Activated CD4-positive, CD25-positive, alpha-beta regulatory T cell (primary cell): ENCODE data around the gene S100A16.
A peak's percentile ranks its signal among the peaks of the same experiment; 100 is the strongest.

ENCODE experiments used
- DNase-seq, 4 experiments: peaks; one replicate each; lab custom pipeline; 2025; lab: John Stamatoyannopoulos, UW

The S100A16 gene

GRCh38 chr1:153636312-153636711 lies 23.4 kb upstream of the S100A16 start:
- no peak for DNase-seq

GRCh38 chr1:153635872-153636271 lies 22.9 kb upstream of the S100A16 start:
- no peak for DNase-seq

- DNase-seq = peak; percentile 87 to 95 (median 91)
These were observed 21.1 kb upstream of the S100A16 start, which contains the start of gene CHTOP for GRCh38 chr1:153633754-153634665. Gene CHTOP (plus strand): TSS chr1:153634066. CDS start chr1:153636589, 2,523 bp downstream.

GRCh38 chr1:153633161-153633753 lies 20.3 kb upstream of the S100A16 start:
- no peak for DNase-seq

- no peak for DNase-seq
These were observed 18.4 kb upstream of the S100A16 start for GRCh38 chr1:153631047-153632022.

- no peak for DNase-seq
These were observed 17.4 kb upstream of the S100A16 start for GRCh38 chr1:153630384-153630783.

GRCh38 chr1:153629971-153630370 lies 17.0 kb upstream of the S100A16 start:
- no peak for DNase-seq

- no peak for DNase-seq
These were observed 16.4 kb upstream of the S100A16 start for GRCh38 chr1:153629343-153629665.

GRCh38 chr1:153628638-153629342 lies 15.9 kb upstream of the S100A16 start:
- no peak for DNase-seq

GRCh38 chr1:153627715-153628626 lies 15.0 kb upstream of the S100A16 start, which contains the start of gene S100A1:
Gene S100A1 (plus strand): TSS chr1:153628434. CDS start chr1:153630522, 2,088 bp downstream.
- no peak for DNase-seq

- no peak for DNase-seq
These were observed 14.2 kb upstream of the S100A16 start, which contains the start of gene S100A13 for GRCh38 chr1:153626904-153627714. Gene S100A13 (minus strand): TSS chr1:153627505. CDS start chr1:153626472, 1,033 bp downstream.

- no peak for DNase-seq
These were observed 13.6 kb upstream of the S100A16 start for GRCh38 chr1:153626477-153626903.

GRCh38 chr1:153624965-153625611 lies 12.2 kb upstream of the S100A16 start:
- no peak for DNase-seq

GRCh38 chr1:153623101-153623500 lies 10.2 kb upstream of the S100A16 start:
- no peak for DNase-seq

GRCh38 chr1:153619171-153619570 lies 6.2 kb upstream of the S100A16 start:
- DNase-seq = no peak

GRCh38 chr1:153617663-153618062 lies 4.7 kb upstream of the S100A16 start:
- DNase-seq = peak in 2 of 4 experiments; percentile 31 to 42

- DNase-seq = no peak
These were observed 4.0 kb upstream of the S100A16 start for GRCh38 chr1:153616917-153617311.

GRCh38 chr1:153616144-153616916 lies 3.4 kb upstream of the S100A16 start, which contains the start of gene S100A14:
Gene S100A14 (minus strand): TSS chr1:153616325. CDS start chr1:153615858, 467 bp downstream.
- DNase-seq = no peak
